Heart left ventricle (tissue), 16 donors: ENCODE measurements around the gene CMKLR1. TPM values are rescaled to one million over a fixed set of nuclear protein-coding genes. Genes with fewer than 3 reads are reported as not detected.
A peak's percentile ranks its signal among the peaks of the same experiment; 100 is the strongest.

Source experiments
- ATAC-seq, 4 donors: fragments of 200-7000 bp; cut with Tn5 transposase; one replicate each; pipeline ENCODE4 v1.9.1; 2020 to 2022; ENCODE audit warnings: moderate library complexity in 4 of 4, mild to moderate bottlenecking in 3 of 4, moderate number of reproducible peaks in 1 of 4
- DNase-seq, 5 donors: peaks; one replicate each; pipeline ENCODE4 v3.0.0-alpha.2; 2020
- H3K27ac ChIP-seq, 12 donors: fragments of 200-600 bp; sonication (generic) in 4 of 12; one replicate each; pipeline versions ENCODE4 v1.5.0 to v1.8.0; 2016 to 2022; ENCODE audit warnings: mild to moderate bottlenecking in 2 of 12
- H3K27me3 ChIP-seq, 9 donors: fragments of 200-600 bp; sonication (generic) in 2 of 9; one replicate each; pipeline versions ENCODE4 v1.5.1 to v1.8.0; 2016 to 2022; ENCODE audit warnings: mild to moderate bottlenecking in 3 of 9
- H3K36me3 ChIP-seq, 9 donors: fragments of 200-600 bp; sonication (generic) in 2 of 9; one replicate each; pipeline versions ENCODE4 v1.5.0 to v1.8.0; 2018 to 2022; ENCODE audit warnings: mild to moderate bottlenecking in 2 of 9
- H3K4me1 ChIP-seq, 12 donors: fragments of 200-600 bp; sonication (generic) in 4 of 12; one replicate each; pipeline versions ENCODE4 v1.5.0 to v1.8.0; 2016 to 2022; ENCODE audit warnings: mild to moderate bottlenecking in 3 of 12
- H3K4me3 ChIP-seq, 12 donors: fragments of 200-600 bp; sonication (generic) in 4 of 12; one replicate each; pipeline versions ENCODE4 v1.5.0 to v1.8.0; 2017 to 2022; ENCODE audit warnings: mild to moderate bottlenecking in 9 of 12, moderate library complexity in 4 of 12
- H3K9me3 ChIP-seq, 12 donors: fragments of 200-600 bp; sonication (generic) in 4 of 12; one replicate each; pipeline versions ENCODE4 v1.5.0 to v1.8.0; 2016 to 2022; ENCODE audit warnings: mild to moderate bottlenecking in 1 of 12
- CTCF ChIP-seq, 12 donors: fragments of 200-600 bp; sonication (generic) in 4 of 12; IDR thresholded peaks; one replicate each; pipeline versions ENCODE4 v1.5.0 to v1.8.0; 2018 to 2022; ENCODE audit warnings: antibody characterized with exemption in 12 of 12, mild to moderate bottlenecking in 5 of 12
- POLR2A ChIP-seq, 2 donors: fragments of 450-650 bp; IDR thresholded peaks; one replicate each; pipeline ENCODE4 v1.6.1; 2017; ENCODE audit warnings: antibody characterized with exemption in 2 of 2, mild to moderate bottlenecking in 2 of 2, moderate library complexity in 2 of 2
- WGBS, 4 donors: extraction: QIAGEN DNeasy Blood & Tissue Kit in 2 of 4; methylation state at CpG; one replicate each; pipeline versions ENCODE4 v1.1.5 to v1.1.7; 2013 to 2018; 5-methylcytosine and 5-hydroxymethylcytosine counted together
- intact Hi-C, 10 donors: fragments of 100-400 bp; cut with DNase I; formaldehyde crosslinking; loops; one replicate each; pipeline versions ENCODE4 v1.11.1 to v1.14.2; 2022
- polyA plus RNA-seq, 2 donors: library from polyadenylated mRNA; stranded (reverse); fragments of 200-250 nt; gene quantifications; one replicate each; pipeline ENCODE4 v1.2.3, GENCODE V29; 2013
- total RNA-seq, 9 donors: library from RNA; depleted of rRNA in 2 of 9; stranded (reverse); fragments of >200 nt in 2 of 9; fragmentation: NEBNext Ultra II Directional in 3 of 9; extraction: Animal tissue kit (Norgen Biotek cat#: 25700) in 3 of 9; gene quantifications; one replicate each; pipeline versions ENCODE4 v1.1.0 to v1.2.4, GENCODE V29; 2016 to 2023
- donor health status: ischemic (EF 13 %, LVEDD 7.1; RV severe dilation, severe dysfunction).
- donor health status: healthy with polysubstance abuse.
- donor health status: DM: no; HTN: yes; CAD: no.
- donor health status: DM: no; HTN: no; CAD: no.
- donor health status: ischemic (EF 25% LVEDD 6.9; RV normal size, moderate dysfunction).
- donor health status: ischemic (EF 25% LVEDD 5.7; RV mildly dilated, moderate dysfunction).
- donor health status: healthy.
- donor health status: DM: yes; HTN: yes; CAD: no.
- donor health status: ischemic (EF 35%, LVEDD 5.7; RV mildly dilated, moderate dysfunction).
- donor health status: nonischemic (EF 11% LVEDD 7.7; RV severe dilation, severe dysfunction).
- donor health status: DM: yes; HTN: yes; CAD: no.
- donor health status: PGD.
- donor health status: ischemic (EF 29% LVEDD 5.4; RV normal size, mild dysfunction).
- donor health status: nonischemic (EF 23%, LVEDD 6.1; RV moderate dilation, normal function).

CMKLR1 gene
- total and polyA plus RNA-seq, 11 donors = 2.0 to 47.3 (median 7.0) TPM

GRCh38 chr12:108297895-108298760 lies 41.0 kb downstream of the CMKLR1 start:
- peaks cover 0 to 71% (median 30%) of the 10 kb centered on the region in 12 donors for H3K4me1 ChIP-seq
- peak overlapping the region in 2 of 12 donors; percentile 18 to 67 for H3K27ac ChIP-seq
- WGBS, 4 donors = 76 to 82% (median 80%) methylated on average over 6 of the region's 6 CpGs
- H3K9me3 ChIP-seq = no peaks in the 10 kb centered on the region
- H3K36me3 ChIP-seq = peaks cover 0 to 4% (median 0%) of the 10 kb centered on the region in 9 donors
- intact Hi-C loops = loop anchor here in 1 of 10 donors (2.0 kb wide), 1 partner anchor 159 kb away; no protein-coding TSS in a partner anchor
- DNase-seq = no peak
- H3K27me3 ChIP-seq = peaks cover 0 to 6% (median 0%) of the 10 kb centered on the region in 9 donors
- no peak overlapping the region for H3K4me3 ChIP-seq
- no peak for ATAC-seq
- TF ChIP-seq POLR2A (IDR thresholded peaks at IDR 0.05) (no peak), CTCF (IDR thresholded peaks at IDR 0.05) (no peak)

- H3K4me1 ChIP-seq = peaks cover 0 to 64% (median 23%) of the 10 kb centered on the region in 12 donors
- H3K36me3 ChIP-seq = peaks cover 0 to 11% (median 5%) of the 10 kb centered on the region in 9 donors
- H3K9me3 ChIP-seq = no peaks in the 10 kb centered on the region
- 82 to 91% (median 86%) methylated on average over 2 of the region's 2 CpGs for WGBS, 4 donors
- intact Hi-C loops = no loop called here
- peak overlapping the region in 2 of 12 donors; percentile 18 to 67 for H3K27ac ChIP-seq
- H3K27me3 ChIP-seq = peaks cover 0 to 6% (median 0%) of the 10 kb centered on the region in 9 donors
- TF ChIP-seq POLR2A (IDR thresholded peaks at IDR 0.05) = no peak
- ATAC-seq (no peak), DNase-seq (no peak)
- H3K4me3 ChIP-seq = no peak overlapping the region
Observed at GRCh38 chr12:108297424-108297823, 41.7 kb downstream of the CMKLR1 start.

GRCh38 chr12:108296945-108297344 lies 42.2 kb downstream of the CMKLR1 start:
- peak overlapping the region in 3 of 12 donors; percentile 18 to 67 (median 41) for H3K27ac ChIP-seq
- ATAC-seq (peak in 1 of 4 donors; percentile 24), DNase-seq (no peak)
- TF ChIP-seq CTCF (IDR thresholded peaks at IDR 0.05) = no peak
- no peak for TF ChIP-seq POLR2A (IDR thresholded peaks at IDR 0.05)
- intact Hi-C loops = no loop called here
- WGBS, 4 donors = 50 to 62% (median 56%) methylated on average over 3 of the region's 3 CpGs
- H3K4me3 ChIP-seq = no peak overlapping the region
- no peaks in the 10 kb centered on the region for H3K9me3 ChIP-seq
- H3K4me1 ChIP-seq = peaks cover 0 to 59% (median 18%) of the 10 kb centered on the region in 12 donors
- peaks cover 0 to 6% (median 0%) of the 10 kb centered on the region in 9 donors for H3K27me3 ChIP-seq
- peaks cover 0 to 15% (median 6%) of the 10 kb centered on the region in 9 donors for H3K36me3 ChIP-seq

- no peak for DNase-seq
- Histone ChIP-seq H3K36me3 (peaks cover 0 to 28% (median 17%) of the 10 kb centered on the region in 9 donors), H3K27me3 (peaks cover 0 to 6% (median 0%) of the 10 kb centered on the region in 9 donors), H3K4me1 (peaks cover 0 to 49% (median 15%) of the 10 kb centered on the region in 12 donors), H3K27ac (no peak overlapping the region), H3K4me3 (no peak overlapping the region), H3K9me3 (no peaks in the 10 kb centered on the region)
- ATAC-seq = peak in 3 of 4 donors; percentile 13 to 54 (median 15)
- no peak for TF ChIP-seq CTCF (IDR thresholded peaks at IDR 0.05)
- no peak for TF ChIP-seq POLR2A (IDR thresholded peaks at IDR 0.05)
- WGBS, 4 donors = 59 to 63% (median 60%) methylated on average over 7 to 8 of the region's 8 CpGs
- intact Hi-C loops = no loop called here
Observed at GRCh38 chr12:108295641-108296040, 43.5 kb downstream of the CMKLR1 start.
